Midbrain (tissue), 1 donor: ENCODE data around the gene KIAA1328.
"Not testable (repeated sequence)": the region's sequence is repeated elsewhere in the genome, so short reads cannot be mapped to it uniquely, and the experiment has no call there.

ENCODE experiments used
- DNase-seq: peaks from one replicate; lab custom pipeline; 2025; lab: John Stamatoyannopoulos, UW

KIAA1328 gene

DNA sequence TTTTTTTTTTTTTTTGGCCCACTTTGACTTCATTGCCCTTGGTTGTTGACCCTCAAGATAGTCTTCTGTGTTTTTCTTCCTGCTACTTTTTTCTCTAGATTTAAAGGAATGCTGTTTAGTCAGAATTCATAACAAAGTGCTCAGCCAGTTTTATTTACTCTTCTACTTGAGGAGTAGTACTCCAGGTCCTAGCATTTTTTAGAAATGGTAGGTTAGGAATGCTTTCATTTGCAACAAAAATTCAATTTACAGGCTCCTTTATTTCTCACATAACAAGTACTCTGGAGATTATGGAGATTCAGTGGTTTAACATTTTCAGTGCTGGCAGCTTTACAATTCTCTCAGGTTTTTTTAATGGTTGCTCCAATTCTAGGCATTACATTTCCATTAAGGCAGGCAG, 58.2 kb downstream of the KIAA1328 start:
- no peak for DNase-seq

DNA sequence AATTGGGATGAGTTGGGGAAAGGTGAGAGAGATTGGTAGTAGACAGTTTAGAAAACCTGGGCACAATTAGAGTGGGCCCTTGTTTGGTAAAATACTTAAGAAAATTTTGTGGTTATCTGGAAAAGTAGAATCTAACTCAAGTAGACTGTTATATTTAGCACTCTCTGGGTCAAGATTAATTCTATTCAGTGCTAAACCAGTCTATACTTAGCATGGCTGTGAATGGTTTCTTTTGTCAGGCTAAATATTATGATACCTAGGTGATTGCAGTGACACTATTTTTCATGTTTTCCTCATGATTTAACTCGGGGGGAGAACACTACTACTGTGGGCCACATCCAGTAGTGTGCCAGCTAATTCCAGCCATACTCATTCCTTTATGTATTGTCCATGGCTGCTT, 58.9 kb downstream of the KIAA1328 start:
- DNase-seq: no peak

DNA sequence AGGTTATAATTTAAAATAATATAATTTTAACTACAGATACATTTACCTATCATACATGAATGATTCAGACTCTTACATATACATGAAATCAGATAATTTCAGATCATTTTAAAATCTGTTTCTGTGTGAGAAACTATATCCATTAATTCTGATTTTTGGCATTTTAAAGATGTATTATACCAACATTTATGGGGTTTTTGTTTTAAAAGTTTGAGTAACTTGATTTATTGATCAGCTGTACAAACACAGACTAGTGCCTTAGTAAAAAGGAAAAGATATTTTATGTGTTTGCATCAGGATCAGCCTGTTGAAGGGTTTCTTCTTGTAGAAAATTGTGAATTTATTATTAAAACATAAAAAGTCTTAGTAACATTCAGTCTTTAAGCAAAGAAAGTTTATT, 59.9 kb downstream of the KIAA1328 start:
- DNase-seq: no peak

DNA sequence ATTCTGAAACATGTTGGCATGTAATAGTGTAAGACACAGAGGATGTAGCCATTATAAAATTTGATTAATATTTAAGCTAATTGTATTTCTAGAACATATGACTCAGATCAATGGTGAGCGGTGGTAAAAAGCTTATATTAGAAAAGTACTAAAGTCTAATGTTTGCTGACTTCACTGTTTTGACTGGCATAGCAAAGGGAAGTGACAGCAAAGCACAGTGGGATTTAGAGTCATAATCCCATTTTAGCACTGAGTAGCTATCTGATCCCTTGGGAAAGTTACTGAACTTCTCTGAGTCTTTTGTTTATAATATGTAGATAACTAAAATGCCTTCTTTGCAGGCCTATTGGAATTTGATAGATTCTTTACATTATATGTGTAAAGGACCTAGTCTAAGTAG, 60.4 kb downstream of the KIAA1328 start:
- DNase-seq: no peak

DNA sequence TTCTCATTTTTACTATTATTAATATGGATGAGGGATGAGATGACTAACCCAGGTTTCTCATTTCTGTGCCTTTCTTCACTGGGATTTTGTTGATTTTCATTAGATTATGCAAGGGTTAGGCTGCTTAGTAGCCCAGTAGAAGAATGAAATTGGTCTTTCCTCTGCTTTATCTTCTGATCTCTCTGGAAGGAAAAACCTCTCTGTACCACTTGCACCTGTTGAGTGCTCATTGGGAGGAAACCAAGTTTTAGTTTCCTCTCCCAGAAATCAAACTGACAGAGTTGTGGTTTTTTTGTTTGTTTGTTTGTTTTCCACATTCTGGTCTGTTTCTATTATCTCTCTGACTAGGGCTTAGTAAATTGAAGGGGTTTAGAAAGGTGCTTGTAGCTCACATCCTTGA, 60.8 kb downstream of the KIAA1328 start:
- DNase-seq: no peak

DNA sequence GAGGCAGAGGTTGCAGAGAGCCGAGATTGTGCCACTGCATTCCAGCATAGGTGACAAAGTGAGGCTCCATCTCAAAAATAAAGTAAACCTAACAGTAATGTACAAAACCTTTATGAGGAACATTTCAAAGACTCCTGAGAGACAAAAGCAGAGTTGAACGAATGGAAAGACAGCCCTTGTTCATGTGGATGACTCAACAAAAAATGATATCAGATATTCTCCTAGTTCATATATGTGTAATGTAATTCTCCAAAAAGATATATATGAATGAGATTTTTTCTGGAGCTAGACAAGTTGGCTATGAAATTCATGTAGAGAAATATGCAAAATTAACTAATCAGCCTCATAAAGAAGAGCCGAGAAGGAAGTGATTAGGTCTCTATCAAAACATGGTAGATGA, 61.7 kb downstream of the KIAA1328 start:
- DNase-seq: no peak

DNA sequence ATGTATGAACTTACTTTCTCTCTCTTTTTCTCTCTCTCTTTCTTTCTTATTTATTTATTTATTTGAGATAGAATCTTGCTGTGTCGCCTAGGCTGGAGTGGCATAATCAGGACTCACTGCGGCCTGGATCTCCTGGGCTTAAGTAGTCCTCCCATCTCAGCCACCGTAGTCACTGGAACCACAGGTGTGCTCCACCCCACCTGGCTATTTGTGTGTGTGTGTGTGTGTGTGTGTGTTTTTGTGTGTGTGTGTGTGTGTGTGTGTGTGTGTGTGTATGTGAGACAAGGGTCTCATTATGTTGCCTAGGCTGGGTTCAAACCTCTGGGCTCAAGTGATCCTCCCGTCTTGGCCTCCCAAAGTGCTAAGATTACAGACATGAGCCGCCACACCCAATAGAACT, 64.3 kb downstream of the KIAA1328 start:
- no peak for DNase-seq

DNA sequence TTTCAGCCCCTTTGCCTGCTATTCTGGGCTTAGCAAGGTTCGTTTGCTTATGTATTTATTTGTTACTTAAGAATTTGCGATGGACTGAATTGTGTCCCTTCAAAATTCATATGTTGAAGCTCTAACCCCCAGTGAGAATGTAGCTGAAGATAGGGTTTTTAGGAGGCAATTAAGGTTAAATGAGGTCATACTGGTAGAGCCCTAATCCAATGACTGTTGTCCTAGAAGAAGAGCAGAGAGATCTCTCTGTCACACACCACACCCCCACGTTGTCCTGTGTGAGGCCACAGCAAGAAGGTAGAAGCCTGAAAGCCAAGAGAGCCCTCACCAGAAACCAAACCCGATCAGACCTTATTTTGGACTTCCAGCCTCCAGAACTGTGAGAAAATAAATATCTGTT, 66.7 kb downstream of the KIAA1328 start:
- no peak for DNase-seq

DNA sequence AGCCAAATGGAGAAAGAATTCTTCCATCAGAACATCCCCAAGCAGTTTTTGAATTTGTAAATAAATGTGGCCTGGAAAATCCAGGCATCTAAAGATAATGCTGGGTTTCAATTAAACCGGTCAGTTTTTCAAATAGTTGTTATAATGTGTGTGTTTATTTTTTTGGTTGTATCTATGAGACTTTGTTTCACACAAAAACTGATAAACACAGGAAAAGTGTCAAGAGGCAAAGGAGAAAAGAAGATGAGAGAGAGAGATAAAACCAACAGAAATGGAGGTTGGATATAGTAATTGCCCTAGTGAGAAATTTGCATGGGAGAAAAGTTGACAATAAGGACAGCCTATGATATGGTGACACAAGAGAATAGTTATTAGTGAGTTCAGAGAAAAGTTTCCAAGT, 68.3 kb downstream of the KIAA1328 start:
- no peak for DNase-seq

DNA sequence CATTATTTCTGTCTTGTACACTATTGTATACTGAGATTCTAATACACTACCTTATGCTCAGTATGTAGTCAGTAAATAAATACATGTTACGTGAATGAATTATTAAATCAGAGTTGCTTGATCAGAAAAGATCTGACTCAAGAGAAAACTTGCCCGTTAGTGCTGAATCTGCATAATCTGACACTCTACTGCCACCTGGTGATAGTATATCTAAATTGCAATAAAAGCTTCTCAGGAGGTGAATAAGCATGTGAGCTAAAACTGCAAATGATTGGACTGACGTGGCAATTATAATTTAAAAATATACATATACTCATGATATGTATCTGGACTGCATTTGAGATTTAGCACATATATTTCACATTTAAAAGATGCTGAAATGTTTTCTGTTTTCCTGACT, 70.4 kb downstream of the KIAA1328 start:
- DNase-seq: no peak

DNA sequence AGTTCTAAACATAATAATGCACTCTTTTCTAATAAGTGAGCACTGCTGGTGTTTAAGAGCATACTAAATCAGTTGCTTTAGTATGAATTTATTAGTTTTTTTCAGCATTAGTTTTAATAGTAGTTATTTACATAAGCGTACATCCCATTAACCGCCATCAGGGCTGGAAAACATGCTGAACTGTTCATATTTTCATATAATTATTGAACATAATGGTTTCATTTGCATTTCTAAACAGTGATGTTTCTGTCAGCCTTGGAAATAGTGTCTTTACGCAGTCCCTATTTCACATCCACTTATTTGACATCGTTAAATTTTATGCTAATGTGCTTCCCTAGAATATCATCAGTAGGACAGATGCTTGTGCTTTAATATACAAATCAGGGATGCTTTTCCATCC, 71.5 kb downstream of the KIAA1328 start:
- no peak for DNase-seq

DNA sequence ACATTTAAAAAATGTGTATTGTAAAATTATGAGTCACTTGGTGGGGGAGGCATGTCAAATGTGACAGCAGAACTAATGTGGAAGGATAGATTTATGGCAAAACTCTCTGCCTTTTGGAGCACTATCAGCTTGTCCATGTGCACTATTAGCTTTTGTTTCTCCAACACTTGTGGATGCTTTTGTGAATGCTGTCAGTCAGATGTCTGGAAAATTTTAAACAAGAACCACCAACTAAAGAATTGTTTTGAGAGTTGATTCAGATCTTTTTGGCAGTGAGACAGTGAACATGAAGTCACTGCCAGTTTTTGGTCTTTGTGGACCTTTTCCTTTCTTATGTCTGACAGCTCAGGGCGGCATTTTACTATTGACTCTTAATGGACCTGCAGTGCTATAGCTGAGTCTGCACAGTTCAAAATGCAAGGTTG, 72.4 kb downstream of the KIAA1328 start:
- no peak for DNase-seq

DNA sequence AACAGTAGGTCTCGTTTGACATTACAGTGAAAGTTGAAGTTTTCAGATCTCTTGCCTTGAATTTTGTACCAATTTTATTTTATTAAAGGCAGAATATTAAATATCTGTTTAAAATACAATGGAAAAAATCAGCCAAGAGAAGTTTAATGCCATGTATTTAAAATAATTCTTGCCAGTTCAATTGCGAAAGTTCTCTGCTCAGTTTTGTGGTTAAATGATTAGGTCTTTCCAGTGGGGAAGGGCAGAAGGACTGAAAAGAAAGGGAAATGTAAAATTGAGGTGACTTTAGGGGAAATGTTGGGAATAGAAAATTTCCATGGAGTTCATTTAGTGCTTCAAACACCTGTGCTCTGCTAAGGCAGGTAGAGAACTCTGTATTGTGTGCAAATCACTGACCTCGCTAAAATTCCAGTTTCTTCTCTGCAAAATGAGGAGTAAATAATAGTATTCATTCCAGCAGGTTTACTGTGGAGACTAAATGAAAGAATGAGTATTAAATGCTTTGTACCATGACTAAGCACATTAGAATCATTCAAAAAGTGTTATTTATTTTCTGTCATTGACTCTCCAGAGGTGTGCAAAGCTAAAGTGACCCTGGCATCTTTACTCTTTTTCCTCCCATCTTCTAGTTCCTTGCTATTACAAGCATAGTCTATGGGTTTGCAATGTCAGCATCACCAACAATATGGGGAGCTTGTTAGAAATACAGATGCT, 74.4 kb downstream of the KIAA1328 start:
- DNase-seq: no peak

DNA sequence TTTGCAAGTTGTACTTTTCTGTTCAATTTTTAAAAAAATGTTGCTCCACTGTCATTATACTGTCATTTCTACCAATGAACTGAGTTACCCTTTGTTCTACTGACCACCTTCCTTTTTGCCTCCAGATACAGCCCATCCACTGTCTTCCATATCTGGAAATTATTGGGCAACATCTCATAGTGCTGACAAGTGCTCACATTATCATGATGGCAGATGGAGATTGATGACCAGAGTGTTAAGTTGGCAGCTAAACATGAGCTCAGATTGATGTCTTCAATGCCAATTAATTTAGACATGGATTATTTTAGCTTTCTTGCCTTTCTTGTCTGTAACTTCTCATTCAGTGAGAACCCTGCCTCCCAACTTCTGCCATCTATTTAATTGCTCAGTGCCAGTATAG, 76.6 kb downstream of the KIAA1328 start:
- no peak for DNase-seq

DNA sequence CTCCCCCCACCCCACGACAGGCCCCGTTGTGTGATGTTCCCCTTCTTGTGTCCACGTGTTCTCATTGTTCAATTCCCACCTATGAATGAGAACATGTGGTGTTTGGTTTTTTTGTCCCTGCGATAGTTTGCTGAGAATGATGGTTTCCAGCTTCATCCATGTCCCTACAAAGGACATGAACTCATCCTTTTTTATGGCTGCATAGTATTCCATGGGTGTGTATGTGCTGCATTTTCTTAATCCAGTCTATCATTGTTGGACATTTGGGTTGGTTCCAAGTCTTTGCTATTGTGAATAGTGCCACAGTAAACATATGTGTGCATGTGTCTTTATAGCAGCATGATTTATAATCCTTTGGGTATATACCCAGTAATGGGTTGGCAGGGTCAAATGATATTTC, 80.4 kb downstream of the KIAA1328 start:
- not testable (repeated sequence) for DNase-seq

DNA sequence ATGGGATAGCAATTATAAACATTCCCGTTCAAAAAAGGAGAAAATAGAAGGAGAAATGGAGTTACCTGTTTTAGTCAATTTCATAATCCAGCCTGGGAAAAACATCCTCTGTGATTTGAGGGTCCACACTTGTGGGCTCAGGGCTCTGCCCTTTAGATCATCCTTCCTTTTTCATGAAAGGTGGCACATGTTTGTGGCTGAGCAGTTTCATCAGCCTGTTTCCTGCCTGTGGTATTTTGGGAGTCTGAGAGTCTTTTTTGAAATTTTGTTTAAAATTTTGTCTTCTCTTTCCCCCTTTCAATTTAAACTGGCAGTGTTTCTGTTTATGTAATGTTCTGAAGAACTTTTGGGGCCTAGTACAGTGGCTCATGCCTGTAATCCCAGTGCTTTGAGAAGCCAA, 84.0 kb downstream of the KIAA1328 start:
- no peak for DNase-seq

DNA sequence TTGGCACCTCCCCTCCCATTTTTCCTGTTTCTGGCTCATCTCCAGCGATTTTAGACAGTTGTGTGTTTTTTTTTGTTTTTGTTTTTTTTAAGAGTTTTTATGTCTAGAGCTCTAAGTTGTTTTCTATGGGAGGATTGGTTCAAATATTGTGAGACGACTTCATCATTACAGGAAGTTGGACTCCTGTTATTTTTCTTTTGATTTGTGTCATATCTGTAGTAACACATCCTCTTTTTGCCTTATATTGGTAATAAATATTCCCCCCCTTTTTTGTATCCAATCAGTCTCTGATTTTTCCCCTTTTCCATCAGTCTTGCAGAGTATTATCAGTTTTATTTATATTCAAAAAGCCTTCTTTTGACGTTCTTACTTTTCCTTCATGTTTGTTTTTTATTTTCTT, 89.0 kb downstream of the KIAA1328 start:
- no peak for DNase-seq

DNA sequence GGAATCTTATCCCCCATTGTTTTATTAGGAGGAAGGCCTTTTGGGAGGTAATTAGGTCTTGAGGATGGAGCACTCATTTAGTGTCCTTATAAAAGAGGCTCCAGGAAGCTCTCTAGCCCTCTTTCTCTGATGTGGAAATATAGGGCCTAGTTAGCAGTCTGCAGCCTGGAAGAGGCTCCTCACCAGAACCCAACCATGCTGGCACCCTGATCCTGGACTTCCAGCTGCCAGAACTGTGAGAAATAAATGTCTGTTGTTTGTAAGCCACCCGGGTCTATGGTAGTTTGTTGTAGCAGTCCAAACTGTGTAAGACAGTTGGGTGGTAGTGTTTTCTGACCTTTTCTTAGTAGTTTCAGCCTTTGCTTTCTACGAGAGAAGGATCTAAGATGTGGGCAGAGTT, 100.7 kb downstream of the KIAA1328 start:
- DNase-seq: no peak

DNA sequence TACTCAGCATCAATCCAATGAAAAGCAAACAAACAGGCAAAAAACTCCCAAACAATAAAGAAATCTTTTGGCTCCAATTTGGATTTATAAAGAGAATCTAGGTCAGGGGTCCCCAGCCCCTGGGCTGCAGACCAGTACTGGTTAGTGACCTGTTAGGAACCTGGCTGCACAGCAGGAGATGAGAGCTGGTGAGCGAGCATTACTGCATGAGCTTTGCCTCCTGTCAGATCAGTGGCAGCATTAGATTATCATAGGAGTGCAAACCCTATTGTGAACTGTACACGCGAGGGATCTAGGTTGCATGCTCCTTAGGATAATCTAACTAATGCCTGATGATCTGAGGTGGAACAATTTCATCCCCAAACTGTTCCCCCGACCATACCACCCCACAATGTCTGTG, 102.2 kb downstream of the KIAA1328 start:
- DNase-seq: no peak

DNA sequence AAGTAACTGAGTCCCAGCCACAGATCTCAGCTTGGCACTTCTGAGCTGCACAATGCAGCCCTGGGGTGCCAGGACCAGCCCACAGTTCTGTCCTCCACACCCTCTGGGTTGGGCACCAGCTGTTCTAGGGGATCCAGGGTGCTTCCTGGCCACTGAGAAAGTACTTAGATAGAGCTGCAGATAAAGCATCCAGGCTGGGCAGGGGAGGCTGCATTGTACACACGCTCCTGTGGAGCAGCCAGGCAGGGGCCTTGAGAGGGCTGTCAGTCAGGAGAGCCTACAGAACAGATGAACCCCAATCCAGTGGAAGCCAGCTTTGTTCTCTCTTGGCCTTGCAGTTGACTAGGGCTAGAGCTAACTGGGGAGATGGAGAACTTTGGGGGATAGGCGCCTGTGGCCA, 104.6 kb downstream of the KIAA1328 start:
- no peak for DNase-seq

DNA sequence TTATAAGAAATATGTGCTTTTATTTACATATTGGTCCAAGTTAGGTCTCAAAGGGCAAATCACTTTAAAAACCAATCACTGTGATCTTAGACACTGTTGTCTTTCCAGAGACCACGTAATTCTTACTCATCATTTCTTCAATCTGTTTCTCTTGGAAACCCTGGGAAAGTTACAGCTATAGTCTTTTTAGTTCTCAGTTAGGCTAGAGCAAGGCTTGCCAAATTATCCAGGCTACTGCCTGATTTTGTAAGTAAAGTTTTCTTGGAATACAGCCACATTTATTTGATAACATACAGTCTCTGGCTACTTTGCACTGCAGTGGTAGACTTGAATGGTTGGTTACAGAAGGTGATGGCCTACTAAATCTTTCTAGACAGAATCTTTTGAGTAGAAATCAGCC, 106.0 kb downstream of the KIAA1328 start:
- DNase-seq: no peak

DNA sequence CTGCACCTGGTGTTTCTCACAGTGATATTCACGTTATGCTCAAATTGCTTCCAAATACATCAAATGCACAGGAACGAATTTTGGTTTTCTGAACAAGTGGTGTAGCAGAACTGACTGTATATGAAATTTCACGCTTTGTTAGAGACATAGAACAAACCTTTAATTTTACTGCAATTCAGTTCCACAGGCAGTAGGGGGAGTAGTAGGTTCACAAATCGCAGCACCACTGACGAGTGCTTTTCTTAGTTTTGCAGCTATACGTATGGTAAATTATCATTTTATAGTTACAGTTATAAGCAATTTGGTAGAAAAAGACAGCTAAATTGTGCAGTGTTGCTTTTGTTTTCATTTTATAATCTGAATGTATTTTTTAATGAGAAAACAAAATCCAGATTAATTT, 113.3 kb downstream of the KIAA1328 start:
- DNase-seq: no peak

DNA sequence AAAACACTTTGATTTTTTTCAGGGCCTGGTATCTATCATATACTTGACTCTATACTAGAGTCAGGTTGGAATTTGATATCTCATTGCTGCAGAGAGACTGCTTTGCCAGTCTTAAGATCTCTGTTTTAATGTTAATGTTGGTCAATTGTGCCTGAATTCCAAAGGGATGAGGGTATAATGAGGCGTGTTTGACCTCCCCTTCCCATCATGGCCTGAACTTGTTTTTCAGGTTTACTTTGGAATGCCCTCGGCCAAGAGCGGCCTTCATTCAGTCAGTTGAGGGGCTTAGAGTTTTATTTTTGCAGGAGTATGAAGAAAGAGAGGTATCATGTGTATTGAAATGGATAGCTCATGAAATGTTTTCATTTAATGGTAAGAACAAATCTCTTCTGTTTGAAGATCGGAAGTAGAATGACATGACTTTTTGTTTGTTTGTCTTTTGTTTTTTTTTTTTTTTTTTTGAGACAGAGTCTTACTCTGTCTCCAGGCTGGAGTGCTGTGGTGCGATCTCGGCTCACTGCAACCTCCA, 119.0 kb downstream of the KIAA1328 start:
- no peak for DNase-seq

DNA sequence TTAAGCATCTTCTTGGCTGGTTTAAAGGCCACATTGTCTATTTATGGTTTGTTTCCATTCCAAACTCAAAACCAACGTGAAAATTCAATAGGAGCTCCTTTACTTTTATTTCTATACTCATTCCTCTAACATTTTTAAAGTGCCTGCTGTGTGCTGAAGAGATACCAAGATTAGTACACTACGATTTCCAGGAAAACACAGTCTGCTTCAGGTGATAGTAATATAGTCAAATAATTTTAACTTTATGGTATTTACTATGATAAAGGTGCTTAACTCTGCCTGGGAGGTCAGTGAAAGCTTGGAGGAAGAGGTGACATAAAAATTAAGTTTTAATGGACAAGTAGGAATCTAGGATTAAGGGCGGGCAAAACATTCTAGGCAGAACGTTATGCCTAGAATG, 121.4 kb downstream of the KIAA1328 start:
- no peak for DNase-seq
